ENCODE measurements around the gene COBL.

The COBL gene

DNA sequence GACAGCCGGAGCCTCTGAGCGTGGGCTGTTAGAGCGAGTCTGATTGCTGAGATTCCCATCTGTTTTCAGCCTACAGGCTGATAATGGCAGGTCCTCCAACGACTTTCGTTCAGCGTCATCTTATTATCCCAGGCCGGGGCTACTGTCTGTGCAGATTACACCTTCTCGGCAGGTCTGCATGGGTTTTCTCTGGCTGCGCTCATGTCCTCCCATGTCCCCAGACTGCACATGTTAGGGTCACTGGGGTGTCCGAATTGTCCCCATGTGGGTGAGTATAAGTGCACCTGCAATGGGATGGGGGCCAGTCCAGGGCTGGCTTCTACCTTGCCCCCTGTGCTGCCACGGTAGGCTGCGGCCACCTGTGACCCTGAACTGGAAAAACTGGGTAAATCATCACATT lies 257.8 kb downstream of the COBL start:
- DNase-seq (ENCODE audit: low read depth, low spot score), result no peak

- no peak for DNase-seq (ENCODE audit: low read depth, low spot score)
Observed at GRCh38 chr7:51055039-51055840, 261.4 kb downstream of the COBL start.

- no peak for DNase-seq (ENCODE audit: low read depth, low spot score)
Observed at GRCh38 chr7:51054231-51054630, 262.4 kb downstream of the COBL start.

- DNase-seq (ENCODE audit: low read depth, low spot score), result no peak
Observed at GRCh38 chr7:51053160-51053925, 263.3 kb downstream of the COBL start.

DNA sequence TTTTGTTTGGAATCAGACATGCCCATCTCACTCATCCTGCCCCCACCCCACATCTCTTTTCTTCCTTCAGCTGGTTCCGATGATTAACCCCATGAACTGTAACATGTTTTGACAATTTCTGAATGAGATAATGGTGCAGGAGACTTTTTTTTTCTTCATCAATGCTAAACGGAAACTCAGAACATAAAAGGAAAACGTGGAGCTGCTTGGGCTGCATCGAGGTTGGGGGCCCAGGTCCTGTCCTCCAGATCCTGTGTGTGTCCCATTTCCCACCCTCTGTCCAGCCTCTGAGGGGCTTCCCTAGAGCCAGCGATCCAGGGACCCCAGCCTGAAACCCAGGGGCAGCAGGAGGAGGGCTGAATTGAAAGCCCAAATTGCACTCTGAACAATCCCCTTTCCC lies 270.1 kb downstream of the COBL start:
- DNase-seq (ENCODE audit: low read depth, low spot score), result no peak

DNA sequence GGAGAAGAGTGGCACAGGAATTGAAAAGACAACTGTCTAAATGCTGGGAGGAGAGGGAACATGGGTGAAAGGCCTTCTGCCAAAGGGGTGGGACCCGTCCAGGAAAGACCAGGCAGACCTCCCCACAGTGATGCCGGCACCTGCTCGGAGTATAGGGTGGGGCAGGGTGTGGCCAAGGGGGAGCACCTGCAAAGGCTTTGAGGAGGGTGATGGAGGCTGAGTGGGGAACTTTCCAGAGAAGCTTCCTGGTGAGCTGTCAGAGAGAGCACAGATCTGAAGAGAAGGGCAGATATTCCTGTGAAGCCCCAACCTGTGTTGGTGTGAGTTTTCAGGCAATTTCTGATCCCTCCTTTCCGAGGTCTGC lies 270.5 kb downstream of the COBL start:
- no peak for DNase-seq (ENCODE audit: low read depth, low spot score)

- no peak for DNase-seq (ENCODE audit: low read depth, low spot score)
Observed at GRCh38 chr7:51045319-51046102, 271.1 kb downstream of the COBL start.

DNA sequence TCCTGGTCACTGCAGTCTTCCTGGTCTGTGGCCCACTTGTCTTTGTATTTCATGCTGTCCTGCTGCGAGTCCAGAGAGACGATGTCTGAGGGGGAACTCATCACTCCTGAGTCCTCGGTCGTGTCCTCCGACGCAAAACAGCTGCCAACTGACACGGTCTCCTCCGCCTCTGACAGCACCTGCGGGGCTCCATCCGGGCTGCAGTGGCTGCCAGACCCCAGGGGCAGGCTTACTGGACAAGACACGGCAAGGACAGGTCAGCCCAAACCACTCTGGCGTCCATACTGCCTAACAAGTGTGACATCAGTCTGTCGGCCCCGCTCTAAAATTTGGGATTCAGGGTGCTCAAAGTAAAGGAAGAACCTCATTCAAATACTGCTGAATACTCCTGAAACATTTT lies 273.1 kb downstream of the COBL start:
- no peak for DNase-seq (ENCODE audit: low read depth, low spot score)

- no peak for DNase-seq (ENCODE audit: low read depth, low spot score)
Observed at GRCh38 chr7:51040787-51041186, 275.8 kb downstream of the COBL start.

- no peak for DNase-seq (ENCODE audit: low read depth, low spot score)
Observed at GRCh38 chr7:51038573-51038972, 278.0 kb downstream of the COBL start.

- DNase-seq (ENCODE audit: low read depth, low spot score), result no peak
Observed at GRCh38 chr7:51035716-51036115, 280.9 kb downstream of the COBL start.

GRCh38 chr7:51034521-51035264 lies 281.9 kb downstream of the COBL start:
- no peak for DNase-seq (ENCODE audit: low read depth, low spot score)

GRCh38 chr7:51033727-51034520 lies 282.7 kb downstream of the COBL start:
- DNase-seq (ENCODE audit: low read depth, low spot score), result no peak

DNA sequence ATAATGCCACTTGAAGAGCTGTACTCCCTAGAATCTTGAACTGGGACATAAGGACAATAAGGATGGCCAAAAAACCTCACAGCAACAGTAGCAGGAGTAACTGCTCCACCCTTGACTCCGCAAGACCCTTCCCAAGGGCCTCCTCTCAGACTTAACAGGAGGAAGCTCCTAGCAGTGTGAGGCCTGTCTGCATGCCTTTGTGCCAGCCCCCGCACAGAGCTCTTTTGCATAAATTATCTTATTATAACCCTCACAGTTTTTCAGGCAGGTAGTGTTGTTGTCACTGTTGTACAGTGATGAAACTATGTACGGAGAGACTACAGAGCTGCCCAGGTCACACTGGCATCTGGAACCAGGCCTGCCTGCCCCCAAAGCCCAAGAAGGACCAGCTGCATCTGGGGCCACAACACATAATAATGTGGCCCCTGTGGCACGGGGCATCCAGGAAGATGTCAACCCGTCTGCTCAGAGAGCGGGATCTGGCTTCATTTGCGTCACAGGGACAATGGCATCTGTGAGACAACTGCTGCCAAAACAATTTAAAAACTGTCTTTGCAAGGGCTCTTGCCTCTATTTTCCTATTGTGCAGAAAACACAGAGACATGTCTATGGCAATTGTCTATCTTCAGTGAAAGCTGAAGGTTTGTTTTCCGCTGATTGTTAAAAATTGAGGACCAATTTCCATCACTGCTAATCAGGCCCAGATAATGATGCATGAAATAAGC lies 284.7 kb downstream of the COBL start:
- no peak for DNase-seq (ENCODE audit: low read depth, low spot score)

DNA sequence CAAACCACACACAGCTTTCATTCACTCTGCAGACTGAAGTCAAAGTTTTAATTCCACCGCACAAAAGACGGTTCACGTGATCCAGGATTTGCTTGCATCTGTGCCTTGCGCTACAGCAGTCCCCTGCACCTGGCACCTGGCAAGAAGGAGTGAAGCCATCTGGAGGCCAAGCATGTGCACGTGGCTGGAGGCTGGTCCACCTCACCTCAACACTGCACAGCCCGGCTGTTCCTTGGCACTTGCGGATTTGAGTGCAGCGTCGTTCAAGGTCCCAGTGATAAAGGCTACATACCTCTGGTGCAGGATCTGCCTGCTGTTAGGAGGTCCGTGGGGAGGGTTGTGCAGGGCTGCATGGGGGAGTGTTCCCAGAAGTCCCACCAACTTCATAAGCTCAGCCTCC lies 285.4 kb downstream of the COBL start:
- no peak for DNase-seq (ENCODE audit: low read depth, low spot score)

DNA sequence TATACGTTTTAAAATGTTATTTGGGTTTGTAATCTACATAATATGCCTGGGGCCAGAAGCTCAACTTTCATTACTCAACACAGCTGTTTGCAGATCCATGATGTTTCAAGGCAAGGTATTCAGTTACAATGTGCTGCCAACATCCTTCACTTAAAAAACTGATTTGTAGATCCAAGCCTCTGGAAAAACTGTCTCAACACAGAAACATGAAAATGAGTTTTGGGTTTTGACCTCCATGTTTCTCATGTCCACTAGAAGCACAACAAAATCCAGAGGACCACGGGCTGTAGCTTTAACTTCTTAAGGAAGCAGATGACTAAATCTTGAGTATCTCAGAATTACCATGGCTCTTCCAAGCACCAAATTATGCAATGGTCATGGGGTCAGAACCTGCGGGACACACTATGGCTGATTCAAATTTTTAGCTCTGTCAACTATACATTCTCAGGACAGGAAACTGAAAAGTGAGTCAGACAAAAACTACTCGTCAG lies 286.9 kb downstream of the COBL start:
- no peak for DNase-seq (ENCODE audit: low read depth, low spot score)

- no peak for DNase-seq (ENCODE audit: low read depth, low spot score)
Observed at GRCh38 chr7:51029131-51029530, 287.5 kb downstream of the COBL start.

DNA sequence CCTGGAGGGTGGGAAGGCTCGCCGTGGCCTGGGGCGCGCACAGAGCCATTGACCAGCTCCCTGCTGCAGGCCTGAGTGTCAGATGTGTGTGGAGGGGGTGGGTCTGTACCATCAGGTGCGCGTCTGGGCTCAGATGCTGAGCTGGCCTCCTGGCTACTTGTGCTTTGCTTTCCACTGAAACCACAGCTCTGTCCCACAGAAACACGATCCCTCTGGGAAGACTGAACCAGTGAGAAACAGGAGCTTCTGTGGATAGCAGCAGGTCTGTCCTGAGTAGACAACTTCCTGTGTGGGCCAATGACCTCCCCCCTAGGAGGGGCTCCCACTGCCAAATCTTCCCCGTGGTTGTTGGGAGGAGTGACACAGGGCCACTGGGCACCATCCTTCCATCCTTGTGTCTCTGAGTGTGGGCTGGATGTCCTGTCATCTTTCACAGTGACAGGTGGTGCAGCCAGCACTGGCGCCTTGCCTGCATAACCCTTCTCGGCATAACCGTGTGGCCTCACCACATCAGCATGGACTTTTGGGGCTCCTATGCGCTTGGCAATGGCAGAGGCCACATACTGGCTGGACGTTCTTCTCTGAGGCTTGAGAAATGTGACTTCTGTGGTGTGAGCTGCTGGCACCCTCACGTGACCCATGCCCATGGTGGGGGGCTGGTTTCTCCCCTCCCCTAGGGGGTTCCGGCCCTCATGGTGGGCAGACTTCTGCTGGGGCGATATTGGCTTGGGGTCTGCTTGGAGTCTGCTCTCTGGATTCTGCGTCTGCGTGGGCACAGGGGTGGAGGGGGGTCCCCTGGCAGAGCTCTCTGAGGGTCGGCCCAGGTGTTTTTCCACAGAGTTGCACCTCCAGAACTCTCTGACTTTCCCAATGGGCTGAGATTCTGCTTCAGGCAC lies 288.4 kb downstream of the COBL start:
- no peak for DNase-seq (ENCODE audit: low read depth, low spot score)
